Thoracic aorta (tissue), 2 donors: ENCODE measurements around the gene COTL1. TPM values are rescaled to one million over a fixed set of nuclear protein-coding genes. Genes with fewer than 3 reads are reported as not detected.

Experiments
- ATAC-seq: fragments of 150-250 bp; one replicate; pipeline ENCODE4 v1.8.0; 2017; ENCODE audit warnings: low read depth; ENCODE audit not compliant: insufficient number of reproducible peaks, low FRiP score
- DNase-seq: peaks from one replicate; pipeline ENCODE4 v3.0.0-alpha.2; 2020; ENCODE audit warnings: low spot score
- H3K27ac ChIP-seq, 2 donors: fragments of 200-600 bp; sonication (generic); 1 replicate in 1 of 2; 2 replicates in 1 of 2; pipeline ENCODE4 v1.5.1; 2016; ENCODE audit warnings: mild to moderate bottlenecking in 2 of 2, moderate library complexity in 2 of 2
- H3K27me3 ChIP-seq: fragments of 200-600 bp; sonication (generic); replicated peaks from 2 replicates; pipeline ENCODE4 v1.6.0; 2016; ENCODE audit warnings: mild to moderate bottlenecking; ENCODE audit not compliant: insufficient read depth
- H3K36me3 ChIP-seq: fragments of 200-600 bp; sonication (generic); one replicate; pipeline ENCODE4 v1.5.1; 2016
- H3K4me1 ChIP-seq, 2 donors: fragments of 200-600 bp; sonication (generic); 1 replicate in 1 of 2; 2 replicates in 1 of 2; pipeline versions ENCODE4 v1.5.1 to v1.6.0; 2016; ENCODE audit warnings: low read depth in 2 of 2, mild to moderate bottlenecking in 1 of 2; ENCODE audit not compliant: control insufficient read depth in 1 of 2
- H3K4me3 ChIP-seq: fragments of 200-600 bp; sonication (generic); 2 replicates; pipeline ENCODE4 v1.5.1; 2016; ENCODE audit warnings: mild to moderate bottlenecking
- H3K9me3 ChIP-seq: fragments of 200-600 bp; sonication (generic); 2 replicates; pipeline ENCODE4 v1.5.1; 2016
- CTCF ChIP-seq: fragments of 200-600 bp; sonication (generic); IDR thresholded peaks from one replicate; pipeline ENCODE4 v1.5.1; 2019; ENCODE audit warnings: antibody characterized with exemption
- total RNA-seq, 2 donors: library from RNA; depleted of rRNA; stranded (reverse); fragments of >200 nt; gene quantifications; one replicate each; pipeline versions ENCODE4 v1.1.0 to v1.2.3, GENCODE V29; 2016

The COTL1 gene
- total RNA-seq, 2 donors from 2014 or later, result 32.0 to 46.8 TPM

- ATAC-seq, result no peak
- Histone ChIP-seq H3K36me3 (no peaks in the 10 kb centered on the region), H3K27ac (no peak overlapping the region), H3K4me1 (peaks cover 7 to 29% of the 10 kb centered on the region in 2 donors), H3K9me3 (no peaks in the 10 kb centered on the region), H3K4me3 (no peak overlapping the region), H3K27me3 (no peaks in the 10 kb centered on the region)
- TF ChIP-seq CTCF, result no peak
- DNase-seq, result no peak
These were observed 82.5 kb downstream of the COTL1 start for GRCh38 chr16:84535408-84535807.

DNA sequence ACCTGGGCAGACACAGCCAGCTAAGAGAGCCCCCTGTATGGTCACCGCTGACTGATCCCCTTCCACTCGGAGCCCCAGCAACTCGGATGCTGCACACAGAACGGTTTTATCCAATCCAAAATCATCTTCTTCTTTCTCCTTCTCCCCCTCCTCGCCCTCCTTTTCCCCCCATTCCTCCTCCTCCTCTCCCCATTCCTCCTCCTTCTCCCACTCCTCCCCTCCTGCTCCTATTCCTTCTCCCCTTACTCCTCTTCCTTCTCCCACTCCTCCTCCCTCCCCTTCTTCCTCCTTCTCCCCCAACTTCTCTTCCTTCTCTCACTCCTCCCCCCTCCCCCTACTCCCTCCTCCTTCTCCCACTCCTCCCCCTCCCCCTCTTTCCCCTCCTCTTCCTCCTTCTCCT is 83.1 kb downstream of the COTL1 start:
- Histone ChIP-seq H3K4me3 (no peak overlapping the region), H3K27me3 (no peaks in the 10 kb centered on the region), H3K9me3 (no peaks in the 10 kb centered on the region), H3K27ac (no peak overlapping the region), H3K36me3 (no peaks in the 10 kb centered on the region), H3K4me1 (peaks cover 7 to 33% of the 10 kb centered on the region in 2 donors)
- TF ChIP-seq CTCF, result no peak
- no peak for ATAC-seq
- no peak for DNase-seq

GRCh38 chr16:84532855-84533486 is 84.9 kb downstream of the COTL1 start:
- Histone ChIP-seq H3K36me3 (no peaks in the 10 kb centered on the region), H3K4me1 (peaks cover 11 to 45% of the 10 kb centered on the region in 2 donors), H3K27me3 (no peaks in the 10 kb centered on the region), H3K4me3 (no peak overlapping the region), H3K27ac (peak overlapping the region; percentile 45 to 54), H3K9me3 (no peaks in the 10 kb centered on the region)
- DNase-seq (no peak), ATAC-seq (no peak)
- TF ChIP-seq CTCF, result no peak

- no peaks in the 10 kb centered on the region for H3K27me3 ChIP-seq
- no peak for TF ChIP-seq CTCF
- H3K9me3 ChIP-seq, result no peaks in the 10 kb centered on the region
- no peaks in the 10 kb centered on the region for H3K36me3 ChIP-seq
- peak overlapping the region; percentile 45 to 54 for H3K27ac ChIP-seq
- ATAC-seq, result peak; percentile 90
- H3K4me1 ChIP-seq, result peaks cover 16 to 51% of the 10 kb centered on the region in 2 donors
- H3K4me3 ChIP-seq, result no peak overlapping the region
- peak; percentile 42 for DNase-seq
These were observed 85.6 kb downstream of the COTL1 start for GRCh38 chr16:84532291-84532724.

- no peak overlapping the region for H3K4me3 ChIP-seq
- ATAC-seq, result no peak
- no peak for DNase-seq
- no peaks in the 10 kb centered on the region for H3K9me3 ChIP-seq
- no peak for TF ChIP-seq CTCF
- no peaks in the 10 kb centered on the region for H3K36me3 ChIP-seq
- peaks cover 21 to 57% of the 10 kb centered on the region in 2 donors for H3K4me1 ChIP-seq
- peak overlapping the region in 1 of 2 donors; percentile 41 for H3K27ac ChIP-seq
- H3K27me3 ChIP-seq, result no peaks in the 10 kb centered on the region
These were observed 86.2 kb downstream of the COTL1 start for GRCh38 chr16:84531671-84532111.
